Gastrocnemius medialis (tissue), 4 donors: ENCODE data around the gene SMIM44. TPM values are rescaled to one million over a fixed set of nuclear protein-coding genes. Genes with fewer than 3 reads are reported as not detected.

Experiments
- ATAC-seq, 2 donors: fragments of 150-250 bp; one replicate each; pipeline ENCODE4 v1.9.1; 2016
- DNase-seq, 2 donors: peaks; one replicate each; pipeline ENCODE4 v3.0.0-alpha.2; 2019
- H3K27ac ChIP-seq, 4 donors: fragments of 200-600 bp; sonication (generic); 1 replicate in 1 of 4; 2 replicates in 3 of 4; pipeline ENCODE4 v1.5.1; 2016 to 2018; ENCODE audit warnings: mild to moderate bottlenecking in 2 of 4, moderate library complexity in 1 of 4
- H3K27me3 ChIP-seq, 3 donors: fragments of 200-600 bp; sonication (generic) in 2 of 3; 1 replicate in 1 of 3; 2 replicates in 2 of 3; pipeline versions ENCODE4 v1.5.1 to v1.6.0; 2016 to 2019; ENCODE audit warnings: mild to moderate bottlenecking in 1 of 3, moderate library complexity in 1 of 3
- H3K36me3 ChIP-seq, 2 donors: fragments of 200-600 bp; sonication (generic) in 1 of 2; one replicate each; pipeline ENCODE4 v1.5.1; 2017 to 2018
- H3K4me1 ChIP-seq, 2 donors: fragments of 200-600 bp; sonication (generic) in 1 of 2; one replicate each; pipeline ENCODE4 v1.5.1; 2016 to 2017; ENCODE audit warnings: mild to moderate bottlenecking in 2 of 2
- H3K4me3 ChIP-seq, 4 donors: fragments of 200-600 bp; sonication (generic) in 3 of 4; 1 replicate in 1 of 4; 2 replicates in 3 of 4; pipeline ENCODE4 v1.5.1; 2016 to 2019; ENCODE audit warnings: mild to moderate bottlenecking in 2 of 4
- H3K9me3 ChIP-seq, 3 donors: fragments of 200-600 bp; sonication (generic) in 2 of 3; 1 replicate in 1 of 3; 2 replicates in 2 of 3; pipeline ENCODE4 v1.5.1; 2016 to 2019
- POLR2A ChIP-seq, 2 donors: fragments of 450-650 bp; IDR thresholded peaks; one replicate each; pipeline ENCODE4 v1.6.1; 2017; ENCODE audit warnings: antibody characterized with exemption in 2 of 2, mild to moderate bottlenecking in 2 of 2, moderate library complexity in 2 of 2
- in situ Hi-C, 4 donors: fragments of 200-750 bp; cut with MboI; loops; one replicate each; pipeline versions ENCODE4 v1.15.0 to v1.8.0; 2017; ENCODE audit warnings: low sequenced_read_pairs in 4 of 4
- intact Hi-C: fragments of 100-400 bp; cut with DNase I; formaldehyde crosslinking; loops from one replicate; pipeline ENCODE4 v1.15.1; 2023; ENCODE audit warnings: low total_unique reads
- total RNA-seq, 4 donors: library from RNA; depleted of rRNA; stranded (reverse); fragments of >200 nt; gene quantifications; one replicate each; pipeline versions ENCODE4 v1.1.0 to v1.2.3, GENCODE V29; 2016
- TF ChIP-seq, protein P1 (sequence below), 5 experiments: fragments of 450-650 bp in 3 of 5; fragments of 200-600 bp in 2 of 5; sonication (generic) in 2 of 5; IDR thresholded peaks in 4 of 5; conservative IDR thresholded peaks in 1 of 5; 1 replicate in 4 of 5; 2 replicates in 1 of 5; pipeline ENCODE4 v1.5.1; 2016 to 2019; ENCODE audit warnings: antibody characterized with exemption in 5 of 5, mild to moderate bottlenecking in 3 of 5, moderate library complexity in 3 of 5

SMIM44 gene
- total RNA-seq, 4 donors from 2014 or later = not detected

DNA sequence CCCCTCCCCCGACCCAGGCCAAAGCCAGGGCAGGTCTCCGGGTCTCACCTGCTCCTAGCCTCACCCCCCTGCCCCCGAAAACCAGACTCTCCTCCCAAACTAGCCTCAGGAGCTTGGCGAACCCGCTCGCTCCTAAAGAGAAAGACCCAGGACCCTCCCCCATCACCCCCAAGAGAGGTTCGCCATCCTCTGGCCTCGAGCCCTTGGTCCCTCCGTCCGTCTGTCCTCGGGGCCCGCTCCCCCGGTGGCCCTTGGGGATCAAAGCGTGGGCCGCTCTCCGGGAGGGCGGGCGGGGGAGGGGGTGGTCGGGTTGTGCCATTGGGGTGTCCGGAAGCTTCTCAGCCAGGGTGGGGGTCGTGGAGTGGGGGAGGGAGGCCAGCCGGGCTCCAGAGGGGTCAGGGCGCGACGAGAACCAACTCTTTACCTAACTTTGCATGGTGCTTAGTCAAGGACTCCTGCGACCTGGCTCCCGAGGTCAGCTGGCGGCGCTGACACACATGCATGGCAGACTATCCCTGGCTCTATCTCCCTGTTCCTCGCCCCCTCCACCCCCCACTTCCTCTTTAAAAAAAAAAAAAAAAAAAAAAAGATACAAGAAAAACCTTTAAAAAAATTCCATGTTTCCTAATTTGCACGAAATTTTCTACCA lies 18.5 kb downstream of the SMIM44 start:
- ATAC-seq = no peak
- intact Hi-C loops = no loop called here

GRCh38 chr19:3463714-3464586 lies 19.3 kb downstream of the SMIM44 start:
- ATAC-seq (no peak), DNase-seq (peak in 1 of 2 donors; percentile 21)
- intact Hi-C loops (no loop called here), in situ Hi-C loops (no loop called here)
- Histone ChIP-seq H3K36me3 (peaks cover 0 to 32% of the 10 kb centered on the region in 2 donors), H3K27me3 (no peaks in the 10 kb centered on the region), H3K4me1 (peaks cover 4 to 20% of the 10 kb centered on the region in 2 donors), H3K9me3 (no peaks in the 10 kb centered on the region), H3K4me3 (no peak overlapping the region), H3K27ac (peak overlapping the region; percentile 18 to 82 (median 43))
- TF ChIP-seq POLR2A (IDR thresholded peaks at IDR 0.05) = no peak
- TF ChIP-seq, protein P1, sequence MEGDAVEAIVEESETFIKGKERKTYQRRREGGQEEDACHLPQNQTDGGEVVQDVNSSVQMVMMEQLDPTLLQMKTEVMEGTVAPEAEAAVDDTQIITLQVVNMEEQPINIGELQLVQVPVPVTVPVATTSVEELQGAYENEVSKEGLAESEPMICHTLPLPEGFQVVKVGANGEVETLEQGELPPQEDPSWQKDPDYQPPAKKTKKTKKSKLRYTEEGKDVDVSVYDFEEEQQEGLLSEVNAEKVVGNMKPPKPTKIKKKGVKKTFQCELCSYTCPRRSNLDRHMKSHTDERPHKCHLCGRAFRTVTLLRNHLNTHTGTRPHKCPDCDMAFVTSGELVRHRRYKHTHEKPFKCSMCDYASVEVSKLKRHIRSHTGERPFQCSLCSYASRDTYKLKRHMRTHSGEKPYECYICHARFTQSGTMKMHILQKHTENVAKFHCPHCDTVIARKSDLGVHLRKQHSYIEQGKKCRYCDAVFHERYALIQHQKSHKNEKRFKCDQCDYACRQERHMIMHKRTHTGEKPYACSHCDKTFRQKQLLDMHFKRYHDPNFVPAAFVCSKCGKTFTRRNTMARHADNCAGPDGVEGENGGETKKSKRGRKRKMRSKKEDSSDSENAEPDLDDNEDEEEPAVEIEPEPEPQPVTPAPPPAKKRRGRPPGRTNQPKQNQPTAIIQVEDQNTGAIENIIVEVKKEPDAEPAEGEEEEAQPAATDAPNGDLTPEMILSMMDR (IDR thresholded peaks at IDR 0.05 in 4 of 5, conservative IDR thresholded peaks at IDR 0.05 in 1 of 5) = no peak

More for the DNA sequence above, 18.5 kb downstream of the SMIM44 start:
- Histone ChIP-seq H3K4me1 (peaks cover 3 to 13% of the 10 kb centered on the region in 2 donors), H3K27me3 (no peaks in the 10 kb centered on the region), H3K9me3 (no peaks in the 10 kb centered on the region), H3K4me3 (no peak overlapping the region), H3K36me3 (peaks cover 0 to 32% of the 10 kb centered on the region in 2 donors), H3K27ac (peak overlapping the region in 3 of 4 donors; percentile 43 to 82 (median 43))
- no peak for TF ChIP-seq POLR2A (IDR thresholded peaks at IDR 0.05)
- TF ChIP-seq, protein P1 (IDR thresholded peaks at IDR 0.05 in 4 of 5, conservative IDR thresholded peaks at IDR 0.05 in 1 of 5) = no peak
- in situ Hi-C loops = no loop called here
- DNase-seq = peak in 1 of 2 donors; percentile 52

DNA sequence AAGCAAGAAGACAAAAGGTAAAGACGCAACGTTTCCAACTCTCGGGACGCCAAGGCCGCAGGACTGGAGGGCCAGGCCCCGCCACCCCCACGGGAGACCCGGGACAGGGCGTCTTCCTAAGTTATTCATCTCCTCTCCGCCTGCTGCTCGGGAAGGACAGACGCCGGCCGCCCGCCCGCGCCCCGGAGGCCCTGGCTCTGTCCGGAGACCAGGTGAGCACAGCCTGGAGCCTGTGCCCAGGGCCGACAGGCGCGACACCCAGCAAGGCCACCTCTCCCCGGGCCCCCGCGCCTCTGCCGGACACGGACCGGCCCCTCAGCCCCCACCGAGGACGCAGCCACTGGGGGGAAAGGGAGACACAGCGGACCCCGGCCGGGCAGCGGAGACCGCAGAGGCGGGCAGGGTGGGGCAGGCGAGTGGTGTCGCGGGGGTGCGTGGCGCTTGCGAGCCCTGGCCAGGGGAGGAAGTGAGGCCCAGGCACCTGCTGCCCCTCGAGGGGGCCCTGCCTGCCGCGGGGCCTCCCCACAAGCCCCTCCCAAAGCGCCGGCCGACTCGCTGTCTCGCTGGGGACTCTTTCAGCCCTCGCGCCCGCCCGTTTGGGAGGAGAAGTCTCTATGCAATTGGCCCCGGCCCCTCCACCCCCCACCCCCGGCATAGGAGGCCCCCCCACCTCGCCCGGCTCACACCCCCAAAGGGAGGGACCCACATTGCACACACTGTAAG lies 20.1 kb downstream of the SMIM44 start:
- DNase-seq = peak in 1 of 2 donors; percentile 26
- Histone ChIP-seq H3K9me3 (no peaks in the 10 kb centered on the region), H3K27me3 (no peaks in the 10 kb centered on the region), H3K36me3 (peaks cover 0 to 32% of the 10 kb centered on the region in 2 donors), H3K4me3 (no peak overlapping the region), H3K27ac (peak overlapping the region in 3 of 4 donors; percentile 35 to 82 (median 77)), H3K4me1 (peaks cover 11 to 27% of the 10 kb centered on the region in 2 donors)
- intact Hi-C loops (no loop called here), in situ Hi-C loops (no loop called here)
- TF ChIP-seq, protein P1 (IDR thresholded peaks at IDR 0.05 in 4 of 5, conservative IDR thresholded peaks at IDR 0.05 in 1 of 5) = no peak
- no peak for TF ChIP-seq POLR2A (IDR thresholded peaks at IDR 0.05)
- no peak for ATAC-seq

DNA sequence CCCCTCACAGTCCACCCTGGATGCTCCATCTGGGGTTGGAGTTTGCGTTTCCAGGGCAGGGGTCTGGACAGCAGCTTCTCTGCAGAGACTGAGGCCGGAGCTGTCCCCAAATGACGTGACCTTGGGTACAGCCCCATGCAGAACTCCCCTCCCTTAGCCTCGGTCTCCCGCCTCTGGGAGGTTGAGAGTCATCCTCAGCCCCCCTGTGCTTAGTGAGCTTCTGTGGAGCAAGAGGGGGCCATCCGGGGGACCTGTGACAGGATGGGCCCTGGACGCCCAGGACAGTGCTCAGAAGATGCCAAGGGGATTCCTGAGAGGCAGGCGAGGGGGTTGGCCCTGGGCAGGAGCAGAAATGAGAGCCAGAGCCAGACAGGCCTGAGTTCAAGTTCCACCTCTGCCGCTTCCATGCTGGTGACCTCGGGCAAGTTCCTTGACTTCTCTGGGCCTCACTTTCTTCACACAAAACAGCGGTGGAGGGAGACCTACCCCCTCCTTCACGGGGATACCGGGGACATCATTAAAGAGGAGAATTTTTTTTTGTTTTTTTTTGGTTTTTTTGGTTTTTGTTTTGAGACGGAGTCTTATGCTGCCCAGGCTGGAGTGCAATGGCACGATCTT lies 23.2 kb downstream of the SMIM44 start:
- Histone ChIP-seq H3K27ac (peak overlapping the region; percentile 77 to 82 (median 79)), H3K9me3 (no peaks in the 10 kb centered on the region), H3K36me3 (peaks cover 0 to 52% of the 10 kb centered on the region in 2 donors), H3K4me1 (peaks cover 20 to 26% of the 10 kb centered on the region in 2 donors), H3K4me3 (no peak overlapping the region), H3K27me3 (no peaks in the 10 kb centered on the region)
- in situ Hi-C loops = no loop called here
- intact Hi-C loops = no loop called here
- ATAC-seq = no peak
- DNase-seq = no peak
- TF ChIP-seq, protein P1 (IDR thresholded peaks at IDR 0.05 in 4 of 5, conservative IDR thresholded peaks at IDR 0.05 in 1 of 5) = no peak
- no peak for TF ChIP-seq POLR2A (IDR thresholded peaks at IDR 0.05)
